K562 (cell line): ENCODE data around the gene CTNNA3. TPM values are rescaled to one million over a fixed set of nuclear protein-coding genes. Genes with fewer than 3 reads are reported as not detected.

Experiments used
- ATAC-seq: fragments of 200-7000 bp; cut with Tn5 transposase; 3 replicates; pipeline ENCODE4 v1.9.1; 2020; ENCODE audit warnings: moderate library complexity
- BruUV-seq: library from RNA; stranded (reverse); fragments of 400-500 nt; replicated peaks from 2 replicates; lab custom pipeline; 2021; lab: Mats Ljungman, UMichigan
- CTCF ChIA-PET: fragments of 300-600 bp; formaldehyde crosslinking; extraction: SDS; loops from one replicate; lab custom pipeline; 2021; ENCODE audit warnings: low intra/inter-chr PET ratio; lab: Yijun Ruan, JAX
- POLR2A ChIA-PET: fragments of 300-600, 350-650 bp; sonication (Branson Sonifier 250); formaldehyde crosslinking; extraction: SDS; loops from one replicate; lab custom pipeline; 2021; ENCODE audit warnings: antibody characterized with exemption, inconsistent platforms; lab: Yijun Ruan, JAX
- DNase-seq, 4 experiments: peaks; one replicate each; pipeline versions ENCODE4 v3.0.0 to v3.0.0-alpha.2; 2011 to 2018; ENCODE audit warnings: low spot score in 3 of 4, mixed read lengths in 3 of 4; ENCODE audit errors: extremely low read depth in 1 of 4
- FAIRE-seq: peaks from 2 replicates; lab custom pipeline; 2011; peaks lifted over from hg19 to GRCh38; lab: Jason Lieb, UNC
- H2AFZ ChIP-seq: 2 replicates; pipeline ENCODE4 v1.6.0; 2011; ENCODE audit warnings: low read depth, low read length, control low read depth, inconsistent platforms
- H3K27ac ChIP-seq: fragments of 200-600 bp; 3 replicates; pipeline ENCODE4 v1.8.0; 2011; ENCODE audit warnings: low read depth, mild to moderate bottlenecking, control low read depth, inconsistent platforms, low read length, moderate library complexity, mixed read lengths; ENCODE audit errors: extremely low read depth
- H3K27me3 ChIP-seq, 2 experiments: fragments of 300-600 bp in 1 of 2; 2 replicates in 1 of 2; 3 replicates in 1 of 2; pipeline versions ENCODE4 v1.6.0 to v1.8.0; 2011; ENCODE audit warnings: inconsistent platforms in 2 of 2, low read length in 2 of 2, mild to moderate bottlenecking in 1 of 2, mixed read lengths in 1 of 2, moderate library complexity in 1 of 2; ENCODE audit not compliant: control insufficient read depth in 2 of 2, insufficient read depth in 2 of 2
- H3K36me3 ChIP-seq: fragments of 300-600 bp; 3 replicates; pipeline ENCODE4 v1.8.0; 2011; ENCODE audit warnings: mild to moderate bottlenecking, low read length, inconsistent platforms; ENCODE audit not compliant: control insufficient read depth, insufficient read depth
- H3K4me1 ChIP-seq, 2 experiments: fragments of 200-600 bp in 1 of 2; replicated peaks in 1 of 2; 2 replicates in 1 of 2; 3 replicates in 1 of 2; pipeline versions ENCODE4 v1.5.1 to v1.8.0; 2011; ENCODE audit warnings: inconsistent platforms in 2 of 2, low read length in 2 of 2, mild to moderate bottlenecking in 1 of 2, mixed read lengths in 1 of 2, moderate library complexity in 1 of 2; ENCODE audit not compliant: control insufficient read depth in 2 of 2, insufficient read depth in 2 of 2
- H3K4me2 ChIP-seq: 2 replicates; pipeline ENCODE4 v1.6.1; 2011; ENCODE audit warnings: low read length, control low read depth, inconsistent platforms, mixed read lengths; ENCODE audit not compliant: insufficient read depth
- H3K4me3 ChIP-seq: fragments of 200-600 bp; sonication (generic), shearing (Covaris generic); 2 replicates; pipeline ENCODE4 v1.5.1; 2016; ENCODE audit warnings: control low read depth, inconsistent platforms
- H3K79me2 ChIP-seq: fragments of 200-600 bp; 3 replicates; pipeline ENCODE4 v1.8.0; 2011; ENCODE audit warnings: low read length, inconsistent platforms; ENCODE audit not compliant: control insufficient read depth, insufficient read depth
- H3K9ac ChIP-seq, 2 experiments: 2 replicates each; pipeline versions ENCODE4 v1.6.0 to v1.6.1; 2011; ENCODE audit warnings: low read depth in 2 of 2, low read length in 2 of 2, control low read depth in 1 of 2, inconsistent platforms in 1 of 2, mild to moderate bottlenecking in 1 of 2, mixed read lengths in 1 of 2; ENCODE audit not compliant: insufficient read depth in 1 of 2
- H3K9me1 ChIP-seq: one replicate; pipeline ENCODE4 v1.6.0; 2011; ENCODE audit warnings: inconsistent platforms, mild to moderate bottlenecking, low read length, moderate library complexity; ENCODE audit not compliant: control insufficient read depth, insufficient read depth
- H3K9me3 ChIP-seq: replicated peaks from 2 replicates; pipeline ENCODE4 v1.5.1; 2011; ENCODE audit warnings: low read depth, low read length, inconsistent platforms; ENCODE audit not compliant: control insufficient read depth, insufficient read depth
- H4K20me1 ChIP-seq: replicated peaks from 2 replicates; pipeline ENCODE4 v1.6.1; 2011; ENCODE audit warnings: low read length, inconsistent platforms, mixed read lengths; ENCODE audit not compliant: control insufficient read depth, insufficient read depth
- CEBPG ChIP-seq, 3 experiments: fragments of 200-800 bp in 1 of 3; sonication (Bioruptor generic) in 1 of 3; sonication (generic) in 1 of 3; formaldehyde crosslinking in 1 of 3; IDR thresholded peaks in 2 of 3; conservative IDR thresholded peaks in 1 of 3; 2 replicates each; pipeline versions ENCODE4 v1.6.1 to v1.8.0; 2016 to 2022; ENCODE audit warnings: missing compliant biosample characterization in 2 of 3, missing genetic modification characterization in 2 of 3, mild to moderate bottlenecking in 1 of 3, missing genetic modification reagents in 1 of 3
- CEBPZ ChIP-seq: fragments of 150-350 bp; IDR thresholded peaks from 2 replicates; pipeline ENCODE4 v1.6.1; 2014; ENCODE audit warnings: low read depth, mild to moderate bottlenecking, low read length, borderline replicate concordance
- FOXJ3 ChIP-seq: sonication (generic); formaldehyde crosslinking; IDR thresholded peaks from 2 replicates; pipeline ENCODE4 v1.4.0; 2020; ENCODE audit warnings: mild to moderate bottlenecking, missing genetic modification reagents
- NCOA6 ChIP-seq: fragments of 450-650 bp; IDR thresholded peaks from 2 replicates; pipeline ENCODE4 v1.6.1; 2017; ENCODE audit warnings: mild to moderate bottlenecking
- NCOR1 ChIP-seq: fragments of 450-650 bp; IDR thresholded peaks from 2 replicates; pipeline ENCODE4 v1.6.1; 2016; ENCODE audit warnings: mild to moderate bottlenecking, moderate library complexity
- NELFE ChIP-seq: IDR thresholded peaks from 2 replicates; pipeline ENCODE4 v1.6.1; 2011; ENCODE audit warnings: mild to moderate bottlenecking; ENCODE audit not compliant: insufficient read depth, insufficient read length
- USF2 ChIP-seq: sonication (generic); formaldehyde crosslinking; IDR thresholded peaks from 2 replicates; pipeline ENCODE4 v1.5.0; 2020; ENCODE audit warnings: missing genetic modification reagents
- XRCC4 ChIP-seq: IDR thresholded peaks from one replicate; pipeline ENCODE4 v1.6.1; 2011; ENCODE audit not compliant: insufficient read depth, insufficient read length; ENCODE audit errors: extremely low read depth
- ZBTB43 ChIP-seq: sonication (generic); formaldehyde crosslinking; IDR thresholded peaks from 2 replicates; pipeline ENCODE4 v1.8.0; 2023; ENCODE audit warnings: mild to moderate bottlenecking, missing genetic modification reagents
- ZHX1 ChIP-seq: fragments of 150-350 bp; conservative IDR thresholded peaks from 2 replicates; pipeline ENCODE4 v1.6.1; 2014; ENCODE audit warnings: low read length
- ZKSCAN8 ChIP-seq: fragments of 200-800 bp; sonication (Bioruptor generic); IDR thresholded peaks from 2 replicates; pipeline ENCODE4 v1.6.1; 2016; ENCODE audit warnings: missing genetic modification characterization, missing compliant biosample characterization
- ZNF217 ChIP-seq: sonication (generic); formaldehyde crosslinking; IDR thresholded peaks from 2 replicates; pipeline ENCODE4 v1.8.0; 2022; ENCODE audit warnings: mild to moderate bottlenecking, missing genetic modification reagents
- WGBS: fragments of 100-300 bp; shearing (Covaris generic); methylation state at CpG from one replicate; pipeline ENCODE4 v1.1.6; 2016; ENCODE audit warnings: low coverage, mixed read lengths; ENCODE audit not compliant: insufficient coverage; ENCODE audit errors: missing lambda C conversion rate; 5-methylcytosine and 5-hydroxymethylcytosine counted together
- in situ Hi-C: fragments of 300-500 bp; cut with MboI; formaldehyde crosslinking; loops from 4 replicates; pipeline ENCODE4 v1.15.0; 2018; ENCODE audit warnings: inconsistent platforms, mixed read lengths
- intact Hi-C: fragments of 100-400 bp; cut with micrococcal nuclease; formaldehyde crosslinking; loops from 2 replicates; pipeline ENCODE4 v1.14.2; 2022
- polyA plus RNA-seq, 8 experiments: library from polyadenylated mRNA; depleted of rRNA in 4 of 8; stranded (reverse) in 5 of 8; unstranded in 3 of 8; fragments of >200 nt; fragmentation: Nextera tagmentation in 2 of 8; fragmentation: Illumina TruSeq in 1 of 8; extraction: Ambion mirVana in 2 of 8; extraction: Trizol in 1 of 8; gene quantifications; 2 replicates each; pipeline versions ENCODE4 v1.2.1 to v1.2.3, GENCODE V29; 2011 to 2014; ENCODE audit warnings: inconsistent platforms in 1 of 8, missing spikeins in 1 of 8
- total RNA-seq, 7 experiments: library from RNA; depleted of rRNA in 6 of 7; stranded (reverse); fragments of >200 nt in 6 of 7; fragmentation: Illumina TruSeq in 2 of 7; extraction: Trizol in 2 of 7; gene quantifications; 2 replicates each; pipeline versions ENCODE4 v1.2.1 to v1.2.3, GENCODE V29; 2011 to 2021; ENCODE audit warnings: low replicate concordance in 1 of 7

The CTNNA3 gene
- total and polyA plus RNA-seq, 9 of the 15 experiments (the other 6 are each of a cell fraction or from before 2014, with no cell fraction given): 0.04 TPM; not detected in 8

GRCh38 chr10:66782144-66782543, 913.9 kb downstream of the CTNNA3 start (continued):
- TF ChIP-seq CEBPG (CRISPR knock-in tag; IDR thresholded peaks at IDR 0.05): no peak
- TF ChIP-seq CEBPG (tag; conservative IDR thresholded peaks at IDR 0.05 in 1 of 2, IDR thresholded peaks at IDR 0.05 in 1 of 2): no peak
- no peak for TF ChIP-seq ZBTB43 (CRISPR knock-in tag)
- TF ChIP-seq, all 486 proteins: peak for 0

GRCh38 chr10:66780796-66781195, 915.2 kb downstream of the CTNNA3 start:
- Histone ChIP-seq H3K4me1 (no peaks in the 10 kb centered on the region), H3K9me3 (peaks cover 2% of the 10 kb centered on the region; the same call in 1 of the 2 replicates), H2AFZ (no peak overlapping the region), H3K36me3 (no peaks in the 10 kb centered on the region), H3K9ac (no peak overlapping the region), H3K27ac (no peak overlapping the region), H3K79me2 (no peaks in the 10 kb centered on the region), H4K20me1 (no peaks in the 10 kb centered on the region), H3K27me3 (no peaks in the 10 kb centered on the region), H3K4me2 (no peak overlapping the region), H3K4me3 (no peak overlapping the region), H3K9me1 (no peaks in the 10 kb centered on the region)
- ATAC-seq (no peak), FAIRE-seq (no peak), DNase-seq (no peak)
- in situ Hi-C loops: no loop called here
- WGBS: 0% methylated on average over 3 of the region's 3 CpGs
- intact Hi-C loops: no loop called here
- POLR2A ChIA-PET: no interaction called here
- BruUV-seq: no TSS peak
- CTCF ChIA-PET: no interaction called here
- TF ChIP-seq NCOR1: no peak
- no peak for TF ChIP-seq ZKSCAN8
- TF ChIP-seq XRCC4: no peak
- TF ChIP-seq NCOA6: no peak
- no peak for TF ChIP-seq NELFE
- no peak for TF ChIP-seq CEBPZ
- no peak for TF ChIP-seq USF2 (CRISPR knock-in tag)
- TF ChIP-seq FOXJ3: no peak
- TF ChIP-seq ZNF217 (CRISPR knock-in tag): no peak
- no peak for TF ChIP-seq ZHX1
